Mucosa of rectum (tissue), 2 donors: ENCODE results near the gene ACP5.

ENCODE experiments used
- H3K27ac ChIP-seq, 2 donors: one replicate each; pipeline ENCODE4 v1.7.0; 2013; ENCODE audit warnings: inconsistent platforms in 2 of 2, low read depth in 2 of 2, low read length in 2 of 2
- H3K27me3 ChIP-seq, 2 donors: one replicate each; pipeline ENCODE4 v1.7.0; 2013; ENCODE audit warnings: low read length in 2 of 2; ENCODE audit not compliant: control insufficient read depth in 2 of 2, insufficient read depth in 2 of 2
- H3K36me3 ChIP-seq, 2 donors: one replicate each; pipeline ENCODE4 v1.7.0; 2013; ENCODE audit warnings: low read length in 2 of 2; ENCODE audit not compliant: control insufficient read depth in 2 of 2, insufficient read depth in 2 of 2
- H3K4me1 ChIP-seq, 2 donors: one replicate each; pipeline ENCODE4 v1.7.0; 2013; ENCODE audit warnings: low read length in 2 of 2, mild to moderate bottlenecking in 1 of 2; ENCODE audit not compliant: control insufficient read depth in 2 of 2, insufficient read depth in 2 of 2
- H3K4me3 ChIP-seq, 2 donors: one replicate each; pipeline ENCODE4 v1.7.0; 2013; ENCODE audit warnings: low read length in 2 of 2
- H3K9ac ChIP-seq, 2 donors: one replicate each; pipeline ENCODE4 v1.7.0; 2013; ENCODE audit warnings: low read length in 2 of 2, low read depth in 1 of 2, mild to moderate bottlenecking in 1 of 2
- H3K9me3 ChIP-seq, 2 donors: one replicate each; pipeline ENCODE4 v1.7.0; 2013; ENCODE audit warnings: low read length in 2 of 2; ENCODE audit not compliant: control insufficient read depth in 2 of 2
- donor health status: healthy.
- donor health status: Normal muscosa, but diverticular disease.

The ACP5 gene

GRCh38 chr19:11549386-11549953, 28.0 kb downstream of the ACP5 start:
- H3K9ac ChIP-seq = no peak overlapping the region
- peaks cover 15 to 19% of the 10 kb centered on the region in 2 donors for H3K36me3 ChIP-seq
- H3K9me3 ChIP-seq = no peaks in the 10 kb centered on the region
- no peak overlapping the region for H3K4me3 ChIP-seq
- no peaks in the 10 kb centered on the region for H3K4me1 ChIP-seq
- H3K27ac ChIP-seq = no peak overlapping the region
- H3K27me3 ChIP-seq = no peaks in the 10 kb centered on the region

DNA sequence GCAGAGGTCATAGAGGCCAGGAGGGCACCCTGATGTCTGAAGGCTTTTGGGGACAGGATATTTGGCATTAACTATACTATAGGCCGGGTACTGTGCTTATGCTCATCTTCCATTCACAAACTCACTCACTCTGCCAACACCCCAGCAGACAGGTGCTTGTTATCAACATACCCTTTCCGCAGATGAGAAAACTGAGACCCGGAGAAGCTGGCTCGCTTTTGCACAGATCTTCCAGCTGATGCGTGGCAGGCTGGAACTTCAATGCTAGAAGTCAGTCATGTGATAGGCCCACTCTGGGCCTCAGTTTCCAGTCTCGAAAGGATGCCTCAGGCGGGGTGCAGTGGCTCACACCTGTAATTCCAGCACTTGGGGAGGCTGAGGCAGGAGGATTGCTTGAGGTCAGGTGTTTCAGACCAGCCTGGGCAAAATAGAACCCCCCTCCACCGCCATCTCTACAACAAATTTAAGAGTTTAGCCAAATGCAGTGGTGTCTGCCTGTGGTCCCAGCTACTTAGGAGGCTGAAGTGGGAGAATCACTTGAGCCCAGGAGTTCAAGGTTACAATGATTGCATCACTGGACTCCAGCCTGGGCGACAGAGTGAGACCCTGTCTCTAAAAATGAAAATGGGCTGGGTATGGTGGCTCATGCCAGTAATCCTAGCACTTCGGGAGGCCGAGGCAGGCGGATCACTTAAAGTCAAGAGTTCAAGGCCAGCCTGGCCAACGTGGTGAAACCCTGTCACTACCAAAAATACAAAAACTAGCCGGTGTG, 29.3 kb downstream of the ACP5 start:
- H3K27ac ChIP-seq = no peak overlapping the region
- H3K4me1 ChIP-seq = no peaks in the 10 kb centered on the region
- no peak overlapping the region for H3K4me3 ChIP-seq
- peaks cover 1 to 6% of the 10 kb centered on the region in 2 donors for H3K36me3 ChIP-seq
- no peak overlapping the region for H3K9ac ChIP-seq
- H3K9me3 ChIP-seq = no peaks in the 10 kb centered on the region
- H3K27me3 ChIP-seq = no peaks in the 10 kb centered on the region

DNA sequence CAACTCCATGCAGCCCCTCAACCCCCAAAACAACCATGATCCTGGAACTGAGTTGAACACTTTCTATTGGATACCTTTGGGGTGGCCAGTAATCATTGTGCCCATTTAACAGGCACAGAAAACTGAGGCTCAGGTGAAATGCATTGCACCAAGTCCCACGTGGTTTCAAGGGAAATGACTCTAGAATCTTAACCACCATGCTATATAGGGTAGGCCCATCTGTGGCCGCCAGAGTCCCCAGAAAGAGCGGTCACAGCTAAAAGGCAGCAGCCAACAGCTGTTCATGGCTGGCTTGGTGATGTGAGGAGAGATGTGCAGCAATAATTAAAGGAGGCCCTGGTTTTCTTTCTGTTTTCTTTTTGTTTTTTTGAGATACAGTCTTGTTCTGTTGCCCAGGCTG, 36.2 kb downstream of the ACP5 start:
- Histone ChIP-seq H3K9ac (no peak overlapping the region), H3K36me3 (no peaks in the 10 kb centered on the region), H3K27ac (no peak overlapping the region), H3K4me3 (no peak overlapping the region), H3K4me1 (peaks cover 0 to 3% of the 10 kb centered on the region in 2 donors), H3K27me3 (peaks cover 5 to 15% of the 10 kb centered on the region in 2 donors), H3K9me3 (no peaks in the 10 kb centered on the region)

GRCh38 chr19:11540645-11541044, 36.8 kb downstream of the ACP5 start:
- H3K36me3 ChIP-seq = no peaks in the 10 kb centered on the region
- no peak overlapping the region for H3K4me3 ChIP-seq
- peaks cover 0 to 8% of the 10 kb centered on the region in 2 donors for H3K4me1 ChIP-seq
- no peak overlapping the region for H3K9ac ChIP-seq
- H3K27me3 ChIP-seq = peaks cover 5 to 15% of the 10 kb centered on the region in 2 donors
- peak overlapping the region; percentile 25 to 65 for H3K27ac ChIP-seq
- no peaks in the 10 kb centered on the region for H3K9me3 ChIP-seq

GRCh38 chr19:11539495-11540365, 37.7 kb downstream of the ACP5 start:
- Histone ChIP-seq H3K4me1 (peaks cover 0 to 8% of the 10 kb centered on the region in 2 donors), H3K36me3 (no peaks in the 10 kb centered on the region), H3K9ac (peak overlapping the region; percentile 38 to 63), H3K4me3 (peak overlapping the region; percentile 12 to 65), H3K27me3 (peaks cover 5 to 15% of the 10 kb centered on the region in 2 donors), H3K9me3 (no peaks in the 10 kb centered on the region), H3K27ac (peak overlapping the region; percentile 71 to 76)

- H3K9me3 ChIP-seq = no peaks in the 10 kb centered on the region
- H3K27ac ChIP-seq = peak within 1 kb of the TSS; percentile 71 to 76
- H3K9ac ChIP-seq = peak within 1 kb of the TSS; percentile 38 to 63
- peaks cover 0 to 8% of the 10 kb centered on the region in 2 donors for H3K4me1 ChIP-seq
- H3K27me3 ChIP-seq = peaks cover 5 to 15% of the 10 kb centered on the region in 2 donors
- H3K4me3 ChIP-seq = peak within 1 kb of the TSS; percentile 12 to 65
- H3K36me3 ChIP-seq = no peaks in the 10 kb centered on the region
Observed at GRCh38 chr19:11538232-11539036, 39.0 kb downstream of the ACP5 start, which contains the start of gene CNN1. TSS of gene CNN1 (plus strand) at chr19:11538851. CDS start at chr19:11538928, 77 bp downstream.

DNA sequence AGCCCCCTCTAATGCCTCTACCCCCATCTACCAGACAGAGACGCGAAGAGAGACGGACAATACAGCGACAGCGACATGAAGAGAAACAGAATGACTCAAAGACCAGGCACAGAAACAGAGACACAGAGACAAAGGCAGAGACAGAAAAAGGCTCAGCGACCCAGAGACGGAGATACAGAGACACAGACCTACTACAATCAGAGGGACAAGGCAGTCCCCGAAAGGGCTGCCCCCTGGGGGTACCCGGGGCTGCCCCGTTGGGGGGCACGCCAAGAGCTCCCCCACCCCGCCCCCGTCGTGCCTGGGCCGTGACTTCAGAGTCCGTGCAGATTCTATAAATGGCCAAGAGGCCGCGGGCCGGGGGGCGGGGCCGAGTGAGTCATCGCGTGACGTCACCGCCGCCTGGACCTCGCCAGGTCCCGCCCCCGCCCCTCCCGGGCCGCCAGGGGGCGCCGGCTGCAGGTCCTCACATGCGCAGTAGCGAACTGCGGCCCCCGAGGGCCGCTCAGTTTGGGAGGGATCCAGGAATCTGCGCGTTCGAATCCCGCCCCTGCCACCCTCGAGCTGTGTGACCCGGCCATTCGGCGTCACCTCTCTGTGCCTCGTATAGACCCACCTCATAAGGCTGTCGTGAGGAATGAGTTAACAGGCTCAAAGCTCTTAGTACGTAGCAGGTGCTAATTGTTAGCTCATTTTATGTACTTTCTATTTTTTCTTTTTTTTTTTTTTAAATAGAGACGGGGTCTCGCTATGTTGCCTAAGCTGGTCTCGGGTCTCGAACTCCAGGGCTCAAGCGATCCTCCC, 41.5 kb downstream of the ACP5 start:
- H3K27me3 ChIP-seq = peaks cover 5 to 15% of the 10 kb centered on the region in 2 donors
- H3K9me3 ChIP-seq = no peaks in the 10 kb centered on the region
- peak overlapping the region; percentile 30 to 78 for H3K27ac ChIP-seq
- H3K36me3 ChIP-seq = no peaks in the 10 kb centered on the region
- H3K4me1 ChIP-seq = peaks cover 0 to 8% of the 10 kb centered on the region in 2 donors
- H3K4me3 ChIP-seq = peak overlapping the region; percentile 55 to 67
- H3K9ac ChIP-seq = peak overlapping the region; percentile 10 to 61

- no peaks in the 10 kb centered on the region for H3K9me3 ChIP-seq
- no peaks in the 10 kb centered on the region for H3K36me3 ChIP-seq
- peak overlapping the region in 1 of 2 donors; percentile 30 for H3K27ac ChIP-seq
- peaks cover 0 to 6% of the 10 kb centered on the region in 2 donors for H3K4me1 ChIP-seq
- H3K9ac ChIP-seq = no peak overlapping the region
- H3K4me3 ChIP-seq = no peak overlapping the region
- H3K27me3 ChIP-seq = peaks cover 5 to 11% of the 10 kb centered on the region in 2 donors
Observed at GRCh38 chr19:11534948-11535347, 42.5 kb downstream of the ACP5 start.

- H3K4me1 ChIP-seq = peaks cover 0 to 6% of the 10 kb centered on the region in 2 donors
- no peaks in the 10 kb centered on the region for H3K9me3 ChIP-seq
- no peaks in the 10 kb centered on the region for H3K36me3 ChIP-seq
- peaks cover 5 to 11% of the 10 kb centered on the region in 2 donors for H3K27me3 ChIP-seq
- no peak overlapping the region for H3K9ac ChIP-seq
- no peak overlapping the region for H3K4me3 ChIP-seq
- H3K27ac ChIP-seq = no peak overlapping the region
Observed at GRCh38 chr19:11534538-11534937, 42.9 kb downstream of the ACP5 start.
